T-cell (primary cell): ENCODE data around the gene SERPINI1. TPM values are rescaled to one million over a fixed set of nuclear protein-coding genes. Genes with fewer than 3 reads are reported as not detected.

Source experiments
- ATAC-seq, 4 experiments: fragments of 200-7000 bp in 3 of 4; fragments of 150-1000 bp in 1 of 4; cut with Tn5 transposase; replicated peaks in 1 of 4; 1 replicate in 3 of 4; 2 replicates in 1 of 4; pipeline ENCODE4 v1.10.0; 2021; ENCODE audit warnings: moderate library complexity in 3 of 4, mild to moderate bottlenecking in 2 of 4, moderate number of reproducible peaks in 1 of 4
- CTCF ChIA-PET, 2 donors: fragments of 300-600 bp; sonication (Branson Sonifier 250); formaldehyde crosslinking; loops; one replicate each; lab custom pipeline; 2022; ENCODE audit warnings: antibody characterized with exemption in 2 of 2; lab: Charles Lee
- POLR2A ChIA-PET, 2 donors: fragments of 300-600 bp; sonication (Branson Sonifier 250); formaldehyde crosslinking; loops; one replicate each; lab custom pipeline; 2022; ENCODE audit warnings: antibody characterized with exemption in 2 of 2; lab: Charles Lee
- DNase-seq, 35 experiments: peaks; one replicate each; pipeline versions ENCODE4 v3.0.0 to v3.0.0-alpha.2; 2013 to 2023
- H3K27ac ChIP-seq: one replicate; pipeline ENCODE4 v1.5.1; 2013; ENCODE audit warnings: low read length
- H3K27me3 ChIP-seq, 2 experiments: replicated peaks in 1 of 2; 1 replicate in 1 of 2; 2 replicates in 1 of 2; pipeline versions ENCODE4 v1.6.1 to v1.7.0; 2013; ENCODE audit warnings: low read length in 1 of 2, mixed read lengths in 1 of 2; ENCODE audit not compliant: control insufficient read depth in 2 of 2, insufficient read depth in 2 of 2; ENCODE audit errors: extremely low read depth in 1 of 2
- H3K36me3 ChIP-seq, 2 donors: 1 replicate in 1 of 2; 2 replicates in 1 of 2; pipeline versions ENCODE4 v1.6.1 to v1.7.0; 2013; ENCODE audit warnings: low read length in 1 of 2; ENCODE audit not compliant: control insufficient read depth in 2 of 2, insufficient read depth in 1 of 2; ENCODE audit errors: extremely low read depth in 1 of 2
- H3K4me1 ChIP-seq, 2 experiments: 1 replicate in 1 of 2; 2 replicates in 1 of 2; pipeline versions ENCODE4 v1.6.1 to v1.7.0; 2013; ENCODE audit warnings: low read length in 2 of 2, mixed read lengths in 1 of 2; ENCODE audit not compliant: insufficient read depth in 2 of 2, control insufficient read depth in 1 of 2; ENCODE audit errors: extremely low read depth in 1 of 2
- H3K4me3 ChIP-seq, 2 donors: 1 replicate in 1 of 2; 2 replicates in 1 of 2; pipeline versions ENCODE4 v1.5.1 to v1.7.0; 2013; ENCODE audit warnings: mild to moderate bottlenecking in 2 of 2, low read length in 1 of 2, moderate library complexity in 1 of 2; ENCODE audit not compliant: control insufficient read depth in 1 of 2; ENCODE audit errors: extremely low read depth in 1 of 2
- H3K9me3 ChIP-seq: 2 replicates; pipeline ENCODE4 v1.7.0; 2013
- H3K27ac Mint-ChIP-seq, 2 donors: one replicate each; pipeline ENCODE4 v1.8.0; 2020 to 2021; ENCODE audit warnings: mild to moderate bottlenecking in 2 of 2, mixed read lengths in 2 of 2
- H3K27me3 Mint-ChIP-seq, 2 donors: one replicate each; pipeline ENCODE4 v1.8.0; 2021 to 2022; ENCODE audit warnings: mixed read lengths in 2 of 2
- H3K36me3 Mint-ChIP-seq: one replicate; pipeline ENCODE4 v1.8.0; 2021; ENCODE audit warnings: mixed read lengths
- H3K4me1 Mint-ChIP-seq, 3 donors: one replicate each; pipeline ENCODE4 v1.8.0; 2020 to 2022; ENCODE audit warnings: mixed read lengths in 3 of 3, mild to moderate bottlenecking in 1 of 3
- H3K4me3 Mint-ChIP-seq, 3 donors: one replicate each; pipeline ENCODE4 v1.8.0; 2020 to 2022; ENCODE audit warnings: mild to moderate bottlenecking in 3 of 3, mixed read lengths in 3 of 3, moderate library complexity in 3 of 3
- H3K9me3 Mint-ChIP-seq, 3 donors: one replicate each; pipeline ENCODE4 v1.8.0; 2020 to 2022; ENCODE audit warnings: mixed read lengths in 3 of 3
- WGBS: methylation state at CpG from one replicate; pipeline ENCODE4 v1.1.5; 2013; ENCODE audit warnings: missing lambda C conversion rate; ENCODE audit not compliant: insufficient coverage; 5-methylcytosine and 5-hydroxymethylcytosine counted together
- total RNA-seq, 35 experiments: library from RNA in 6 of 35; stranded (reverse) in 6 of 35; fragments of 120-200 nt in 1 of 35; gene quantifications; one replicate each; pipeline versions ENCODE4 v1.2.1 to v1.2.4 and lab custom pipeline; 2013 to 2026

Gene SERPINI1
- total RNA-seq, 5 donors from 2014 or later (not counting 1 experiment from before 2014, with no cell fraction given): 2.8 to 4.1 (median 3.0) TPM

GRCh38 chr3:167851749-167852148 is 116.2 kb downstream of the SERPINI1 start:
- ATAC-seq (no peak), DNase-seq (no peak)
- Histone ChIP-seq H3K4me3 (no peak overlapping the region), H3K27ac (no peak overlapping the region), H3K36me3 (no peaks in the 10 kb centered on the region), H3K4me1 (no peaks in the 10 kb centered on the region), H3K9me3 (no peaks in the 10 kb centered on the region), H3K27me3 (no peaks in the 10 kb centered on the region)
- H3K36me3 Mint-ChIP-seq: no peaks in the 10 kb centered on the region
- no peak overlapping the region for H3K4me3 Mint-ChIP-seq
- no peak overlapping the region for H3K27ac Mint-ChIP-seq
- H3K4me1 Mint-ChIP-seq: no peaks in the 10 kb centered on the region
- 100% methylated on average over 1 of the region's 3 CpGs for WGBS
- POLR2A ChIA-PET: no interaction called here
- peaks cover 0 to 4% (median 3%) of the 10 kb centered on the region in 3 donors for H3K9me3 Mint-ChIP-seq
- peaks cover 3% of the 10 kb centered on the region in 2 donors for H3K27me3 Mint-ChIP-seq
- CTCF ChIA-PET: no interaction called here

DNA sequence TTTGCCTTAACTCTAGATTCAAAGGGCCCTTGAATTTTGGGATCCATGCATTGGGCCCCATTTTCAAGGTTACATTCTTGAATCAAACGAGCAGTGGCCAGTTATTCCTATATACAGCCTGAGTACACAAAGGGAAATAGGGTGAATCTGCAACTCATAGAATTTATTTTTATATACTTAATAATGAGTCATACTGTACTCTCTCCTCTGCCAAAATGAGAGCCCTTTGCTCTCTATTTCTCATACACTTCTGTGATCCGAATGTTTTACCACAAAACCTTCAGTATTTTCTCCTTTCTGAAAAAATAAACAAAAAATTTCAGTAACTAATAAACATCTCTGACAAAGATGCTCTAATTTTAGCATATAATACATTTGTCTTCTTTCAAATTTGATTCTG is 116.7 kb downstream of the SERPINI1 start:
- Mint-ChIP-seq H3K27ac (no peak overlapping the region), H3K9me3 (peaks cover 0 to 4% (median 3%) of the 10 kb centered on the region in 3 donors), H3K4me1 (no peaks in the 10 kb centered on the region), H3K36me3 (no peaks in the 10 kb centered on the region), H3K4me3 (no peak overlapping the region), H3K27me3 (peaks cover 3% of the 10 kb centered on the region in 2 donors)
- no peaks in the 10 kb centered on the region for H3K36me3 ChIP-seq
- H3K27me3 ChIP-seq: no peaks in the 10 kb centered on the region
- POLR2A ChIA-PET: no interaction called here
- no peaks in the 10 kb centered on the region for H3K9me3 ChIP-seq
- H3K4me3 ChIP-seq: no peak overlapping the region
- ATAC-seq: no peak
- CTCF ChIA-PET: no interaction called here
- no CpG with 5 or more reads among the region's 2 CpGs for WGBS
- H3K4me1 ChIP-seq: no peaks in the 10 kb centered on the region
- DNase-seq: no peak
- H3K27ac ChIP-seq: no peak overlapping the region

- no peak overlapping the region for H3K27ac ChIP-seq
- H3K36me3 ChIP-seq: no peaks in the 10 kb centered on the region
- Mint-ChIP-seq H3K27ac (no peak overlapping the region), H3K9me3 (no peaks in the 10 kb centered on the region), H3K36me3 (no peaks in the 10 kb centered on the region), H3K4me3 (no peak overlapping the region), H3K27me3 (peaks cover 2 to 3% of the 10 kb centered on the region in 2 donors), H3K4me1 (no peaks in the 10 kb centered on the region)
- no peaks in the 10 kb centered on the region for H3K9me3 ChIP-seq
- no peaks in the 10 kb centered on the region for H3K4me1 ChIP-seq
- CTCF ChIA-PET: no interaction called here
- WGBS: no CpG with 5 or more reads among the region's 1 CpG
- POLR2A ChIA-PET: no interaction called here
- H3K4me3 ChIP-seq: no peak overlapping the region
- no peaks in the 10 kb centered on the region for H3K27me3 ChIP-seq
- no peak for ATAC-seq
- no peak for DNase-seq
Measured at GRCh38 chr3:167854063-167854462, 118.5 kb downstream of the SERPINI1 start.

DNA sequence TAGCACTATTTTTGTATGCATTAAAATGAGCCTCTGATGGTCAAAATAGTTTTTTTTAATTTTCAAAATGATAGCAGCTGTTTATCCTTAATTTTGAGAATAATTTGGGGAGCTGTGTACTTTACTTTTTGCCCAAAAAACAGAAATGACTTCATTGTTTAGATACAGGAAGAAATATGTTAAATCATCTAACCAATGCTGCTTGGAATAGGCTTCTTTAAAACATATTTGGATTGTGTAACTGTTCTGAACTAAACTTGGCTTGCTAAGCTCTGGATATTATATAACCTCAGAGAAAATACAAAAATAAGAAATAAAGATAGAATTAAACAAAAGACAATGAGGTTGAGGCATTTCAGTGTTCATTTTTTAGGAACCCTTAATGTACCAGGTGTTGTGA is 119.3 kb downstream of the SERPINI1 start:
- no peak overlapping the region for H3K27ac ChIP-seq
- no peak for ATAC-seq
- Mint-ChIP-seq H3K27me3 (peaks cover 2 to 3% of the 10 kb centered on the region in 2 donors), H3K9me3 (no peaks in the 10 kb centered on the region), H3K27ac (no peak overlapping the region), H3K36me3 (no peaks in the 10 kb centered on the region), H3K4me3 (no peak overlapping the region), H3K4me1 (no peaks in the 10 kb centered on the region)
- no peaks in the 10 kb centered on the region for H3K36me3 ChIP-seq
- H3K4me3 ChIP-seq: no peak overlapping the region
- no peaks in the 10 kb centered on the region for H3K9me3 ChIP-seq
- POLR2A ChIA-PET: no interaction called here
- H3K4me1 ChIP-seq: no peaks in the 10 kb centered on the region
- H3K27me3 ChIP-seq: no peaks in the 10 kb centered on the region
- DNase-seq: no peak
- CTCF ChIA-PET: interaction anchor here in 1 of 2 donors (0.6 kb wide), 1 partner anchor 127 kb away, joined by 3 read pairs; no protein-coding TSS in a partner anchor

DNA sequence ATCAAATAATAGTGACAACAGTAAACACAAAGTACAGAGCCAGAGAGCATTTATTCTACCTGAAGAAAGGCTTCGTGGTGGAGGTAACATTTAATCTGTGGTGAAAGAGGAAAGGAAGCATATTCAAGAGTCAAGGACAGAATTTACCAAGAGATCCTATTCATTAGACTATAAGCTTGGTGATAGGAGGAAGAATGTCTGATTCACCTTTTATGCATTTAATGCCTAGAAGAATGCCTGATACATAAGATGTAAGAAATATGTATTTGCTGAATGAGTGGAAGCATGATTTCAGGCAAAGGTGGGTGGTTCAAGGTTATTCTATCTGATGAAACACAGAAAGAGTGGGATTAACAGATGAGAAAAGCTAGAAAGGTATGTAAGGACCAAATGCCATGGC is 119.8 kb downstream of the SERPINI1 start:
- Mint-ChIP-seq H3K4me3 (no peak overlapping the region), H3K9me3 (no peaks in the 10 kb centered on the region), H3K36me3 (no peaks in the 10 kb centered on the region), H3K27ac (no peak overlapping the region), H3K4me1 (no peaks in the 10 kb centered on the region), H3K27me3 (no peaks in the 10 kb centered on the region)
- WGBS: no CpG with 5 or more reads among the region's 1 CpG
- Histone ChIP-seq H3K4me1 (no peaks in the 10 kb centered on the region), H3K27ac (no peak overlapping the region), H3K4me3 (no peak overlapping the region), H3K9me3 (no peaks in the 10 kb centered on the region), H3K27me3 (no peaks in the 10 kb centered on the region), H3K36me3 (no peaks in the 10 kb centered on the region)
- DNase-seq: no peak
- ChIA-PET CTCF (no interaction called here), POLR2A (no interaction called here)
- ATAC-seq: no peak

DNA sequence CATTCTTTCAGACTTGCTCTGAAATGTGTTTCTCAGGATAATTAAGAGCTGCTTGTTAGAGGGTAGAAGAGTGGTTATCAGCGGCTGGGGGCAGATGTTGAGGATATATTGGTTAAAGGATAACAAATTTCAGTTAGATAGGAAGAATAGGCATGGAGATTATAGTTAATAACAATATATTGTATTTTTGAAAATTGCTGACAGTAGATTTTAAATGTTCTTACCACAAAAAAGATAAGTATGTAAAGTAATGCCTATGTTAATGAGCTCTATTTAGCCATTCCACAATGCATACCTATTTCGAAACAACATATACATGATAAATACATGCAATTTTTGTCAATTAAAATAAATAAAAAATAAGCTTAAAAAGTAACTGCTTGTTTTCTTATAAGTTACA is 123.3 kb downstream of the SERPINI1 start:
- no CpG with 5 or more reads among the region's 2 CpGs for WGBS
- H3K36me3 Mint-ChIP-seq: no peaks in the 10 kb centered on the region

GRCh38 chr3:167859610-167860009 is 124.1 kb downstream of the SERPINI1 start:
- H3K36me3 ChIP-seq: no peaks in the 10 kb centered on the region
- H3K27ac ChIP-seq: no peak overlapping the region
- no peak overlapping the region for H3K4me3 ChIP-seq
- no peaks in the 10 kb centered on the region for H3K4me1 ChIP-seq
- POLR2A ChIA-PET: no interaction called here
- ATAC-seq (no peak), DNase-seq (no peak)
- Mint-ChIP-seq H3K36me3 (no peaks in the 10 kb centered on the region), H3K9me3 (no peaks in the 10 kb centered on the region), H3K27ac (no peak overlapping the region), H3K4me3 (no peak overlapping the region), H3K27me3 (peaks cover 0 to 2% of the 10 kb centered on the region in 2 donors), H3K4me1 (no peaks in the 10 kb centered on the region)
- no peaks in the 10 kb centered on the region for H3K9me3 ChIP-seq
- no CpG with 5 or more reads among the region's 1 CpG for WGBS
- no peaks in the 10 kb centered on the region for H3K27me3 ChIP-seq
- CTCF ChIA-PET: no interaction called here

More for the DNA sequence above, 123.3 kb downstream of the SERPINI1 start:
- Mint-ChIP-seq H3K9me3 (no peaks in the 10 kb centered on the region), H3K4me3 (no peak overlapping the region), H3K27me3 (peaks cover 0 to 2% of the 10 kb centered on the region in 2 donors), H3K27ac (no peak overlapping the region), H3K4me1 (no peaks in the 10 kb centered on the region)
- Histone ChIP-seq H3K27ac (no peak overlapping the region), H3K4me3 (no peak overlapping the region), H3K27me3 (no peaks in the 10 kb centered on the region), H3K36me3 (no peaks in the 10 kb centered on the region), H3K4me1 (no peaks in the 10 kb centered on the region), H3K9me3 (no peaks in the 10 kb centered on the region)
- ChIA-PET CTCF (no interaction called here), POLR2A (no interaction called here)
- DNase-seq: no peak
- no peak for ATAC-seq
